ENCODE data around the gene CHPF. TPM values are rescaled to one million over a fixed set of nuclear protein-coding genes. Genes with fewer than 3 reads are reported as not detected.

The CHPF gene
- total and polyA plus RNA-seq, 2 donors (not counting 1 experiment from before 2014, with no cell fraction given): 1.3 to 5.2 TPM

DNA sequence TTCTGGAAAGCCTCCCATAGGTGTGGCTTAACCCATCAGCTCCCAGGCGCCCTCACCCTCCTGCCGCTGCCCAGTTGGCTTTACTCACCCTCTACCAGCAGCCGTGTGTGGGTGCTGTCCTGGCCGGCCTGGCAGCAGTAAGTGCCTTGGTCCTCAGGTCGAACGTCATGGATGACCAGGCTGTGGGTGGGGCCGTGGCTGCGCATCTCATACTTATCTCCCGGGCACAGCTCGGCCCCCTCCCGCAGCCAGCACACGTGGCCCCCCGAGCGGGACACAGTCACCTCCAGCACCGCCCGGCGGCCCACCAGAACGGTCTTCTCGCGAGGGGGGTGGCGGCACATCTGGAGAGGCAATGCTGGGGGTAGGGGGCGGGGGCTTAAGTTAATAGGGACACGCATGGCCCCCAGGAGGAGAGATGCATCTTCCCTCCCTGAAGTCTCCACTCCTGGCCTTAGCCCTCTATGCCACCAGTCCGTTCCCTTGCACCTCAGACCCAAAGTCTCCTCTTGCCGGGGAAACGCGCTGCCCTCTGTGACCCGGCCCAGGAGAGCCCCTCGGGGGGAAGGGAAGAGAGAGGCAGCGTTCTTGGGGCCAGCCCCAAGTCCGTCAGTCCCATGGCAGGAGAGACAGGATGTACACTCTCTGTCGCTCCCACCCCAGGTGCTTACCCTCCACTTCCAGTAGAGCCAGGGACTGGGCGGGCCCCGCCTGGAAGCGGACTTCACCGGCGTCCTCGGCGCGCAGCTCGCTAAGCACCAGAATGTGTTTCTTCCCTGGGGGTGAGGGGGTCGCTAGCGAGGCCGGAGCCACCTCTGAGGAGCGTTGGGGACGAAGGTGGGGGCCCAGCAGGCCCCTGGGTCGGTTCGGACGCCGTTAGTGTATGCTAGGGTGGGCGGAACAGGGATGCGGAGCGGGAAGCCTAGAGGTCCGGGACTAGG lies 8.1 kb upstream of the CHPF start:
- Mint-ChIP-seq H3K4me1 (peaks cover 14% of the 10 kb centered on the region), H3K27me3 (peaks cover 62% of the 10 kb centered on the region), H3K4me3 (peak overlapping the region; percentile 76), H3K9me3 (ENCODE audit: insufficient read depth) (no peaks in the 10 kb centered on the region), H3K27ac (no peak overlapping the region)
- CTCF ChIA-PET: interaction anchor here (1.0 to 1.7 kb wide), 2 partner anchors 9 to 10 kb away, joined by 5 to 6 read pairs; no protein-coding TSS in a partner anchor
- no peak for TF ChIP-seq EZH2 (IDR thresholded peaks at IDR 0.05; ENCODE audit: borderline replicate concordance, insufficient read depth, low read depth, low read length, poor library complexity, severe bottlenecking)
- H3K4me3 ChIP-seq (ENCODE audit: control extremely low read depth in 1 of 5, extremely low read depth in 1 of 5, insufficient read depth in 1 of 5, low read depth in 2 of 5, low read length in 4 of 5): peak overlapping the region in 4 of 5 experiments; percentile 35 to 52 (median 46)
- DNase-seq: no peak
- no peak overlapping the region for H3K27ac ChIP-seq (ENCODE audit: low read length in 2 of 2)
- peak overlapping the region; percentile 98 for H3K4me2 ChIP-seq (replicated peaks; ENCODE audit: low read depth, low read length, poor library complexity, severe bottlenecking)
- whole genome bisulfite sequencing (ENCODE audit: insufficient coverage): 7% methylated on average over 42 of the region's 54 CpGs
- POLR2A ChIA-PET: interaction anchor here (1.9 kb wide), 1 partner anchor 8 kb away, joined by 4 read pairs; the partner anchor contains the start of genes CHPF and TMEM198
- H3K27me3 ChIP-seq (replicated peaks in 1 of 4; ENCODE audit: control extremely low read depth in 1 of 4, control insufficient read depth in 3 of 4, insufficient read depth in 4 of 4, low read length in 3 of 4): peaks cover 0 to 80% (median 23%) of the 10 kb centered on the region in 4 experiments
- H3K36me3 ChIP-seq (replicated peaks in 1 of 2; ENCODE audit: control extremely low read depth in 1 of 2, control insufficient read depth in 1 of 2, extremely low read depth in 1 of 2, insufficient read depth in 2 of 2, low read length in 1 of 2): no peaks in the 10 kb centered on the region
- no peaks in the 10 kb centered on the region for H3K79me2 ChIP-seq (ENCODE audit: control insufficient read depth, insufficient read depth, low read length)
- H3K9me3 ChIP-seq (ENCODE audit: control extremely low read depth in 1 of 3, control insufficient read depth in 2 of 3, insufficient read depth in 1 of 3, low read length in 2 of 3): peaks cover 0 to 38% (median 0%) of the 10 kb centered on the region in 3 donors
- H3K4me1 ChIP-seq (ENCODE audit: control insufficient read depth in 2 of 2, insufficient read depth in 2 of 2, low read length in 2 of 2): peaks cover 20 to 30% of the 10 kb centered on the region in 2 donors
- no peak for ATAC-seq (ENCODE audit: low read depth)
- intact Hi-C loops (cut with micrococcal nuclease): loop anchor here (1.0 to 2.0 kb wide), 2 partner anchors 7 to 45 kb away; partner anchors contain the start of genes STK11IP and TMEM198
- peak overlapping the region; percentile 41 for H3K9ac ChIP-seq (ENCODE audit: low read length)
- no peaks in the 10 kb centered on the region for H4K20me1 ChIP-seq (ENCODE audit: control insufficient read depth, insufficient read depth, low read length, poor library complexity, severe bottlenecking)
- H2AFZ ChIP-seq (ENCODE audit: insufficient read depth, low read depth, low read length, poor library complexity, severe bottlenecking): peak overlapping the region; percentile 64

DNA sequence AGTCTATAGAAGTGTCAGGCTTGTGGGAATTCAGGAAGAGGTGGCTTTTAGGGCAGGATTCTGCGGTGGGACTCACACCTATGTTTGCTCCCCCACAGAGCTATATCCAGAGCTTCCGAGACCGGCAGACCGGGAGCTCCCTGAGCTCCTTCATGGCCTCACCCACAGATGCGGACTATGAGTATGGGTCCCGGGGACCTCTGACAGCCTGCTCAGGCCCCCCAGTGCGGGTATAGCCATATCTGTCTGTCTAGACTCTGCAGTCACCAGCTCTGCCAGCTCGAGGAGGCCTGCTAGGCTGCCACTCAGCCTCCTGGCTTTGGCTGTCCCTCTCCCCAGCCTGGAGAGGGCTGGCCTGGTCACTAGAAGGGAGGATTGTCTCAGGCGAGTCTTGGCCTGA lies 6.0 kb upstream of the CHPF start:
- Histone ChIP-seq H3K27ac (ENCODE audit: low read length in 2 of 2) (no peak overlapping the region), H3K9me3 (ENCODE audit: control extremely low read depth in 1 of 3, control insufficient read depth in 2 of 3, insufficient read depth in 1 of 3, low read length in 2 of 3) (peaks cover 0 to 38% (median 0%) of the 10 kb centered on the region in 3 donors), H4K20me1 (ENCODE audit: control insufficient read depth, insufficient read depth, low read length, poor library complexity, severe bottlenecking) (no peaks in the 10 kb centered on the region), H3K36me3 (replicated peaks in 1 of 2; ENCODE audit: control extremely low read depth in 1 of 2, control insufficient read depth in 1 of 2, extremely low read depth in 1 of 2, insufficient read depth in 2 of 2, low read length in 1 of 2) (no peaks in the 10 kb centered on the region), H3K27me3 (replicated peaks in 1 of 4; ENCODE audit: control extremely low read depth in 1 of 4, control insufficient read depth in 3 of 4, insufficient read depth in 4 of 4, low read length in 3 of 4) (peaks cover 0 to 89% (median 28%) of the 10 kb centered on the region in 4 experiments), H2AFZ (ENCODE audit: insufficient read depth, low read depth, low read length, poor library complexity, severe bottlenecking) (no peak overlapping the region), H3K4me1 (ENCODE audit: control insufficient read depth in 2 of 2, insufficient read depth in 2 of 2, low read length in 2 of 2) (peaks cover 21 to 31% of the 10 kb centered on the region in 2 donors), H3K79me2 (ENCODE audit: control insufficient read depth, insufficient read depth, low read length) (no peaks in the 10 kb centered on the region), H3K4me2 (replicated peaks; ENCODE audit: low read depth, low read length, poor library complexity, severe bottlenecking) (no peak overlapping the region), H3K9ac (ENCODE audit: low read length) (no peak overlapping the region), H3K4me3 (ENCODE audit: control extremely low read depth in 1 of 5, extremely low read depth in 1 of 5, insufficient read depth in 1 of 5, low read depth in 2 of 5, low read length in 4 of 5) (no peak overlapping the region)
- intact Hi-C loops (cut with micrococcal nuclease): no loop called here
- no peak overlapping the region for H3K4me3 Mint-ChIP-seq
- CTCF ChIA-PET: interaction anchor here (1.0 kb wide), 1 partner anchor 7 kb away, joined by 3 read pairs; no protein-coding TSS in a partner anchor
- no peak overlapping the region for H3K27ac Mint-ChIP-seq
- no peak for TF ChIP-seq CTCF (IDR thresholded peaks at IDR 0.05)
- no peak for TF ChIP-seq EZH2 (IDR thresholded peaks at IDR 0.05; ENCODE audit: borderline replicate concordance, insufficient read depth, low read depth, low read length, poor library complexity, severe bottlenecking)
- POLR2A ChIA-PET: no interaction called here
- DNase-seq (no peak), ATAC-seq (ENCODE audit: low read depth) (no peak)
- H3K9me3 Mint-ChIP-seq (ENCODE audit: insufficient read depth): no peaks in the 10 kb centered on the region
- WGBS (ENCODE audit: insufficient coverage): 88% methylated on average over 7 of the region's 9 CpGs
- peaks cover 65% of the 10 kb centered on the region for H3K27me3 Mint-ChIP-seq
- peaks cover 16% of the 10 kb centered on the region for H3K4me1 Mint-ChIP-seq

All from B cell (primary cell).